Fibroblast of villous mesenchyme (primary cell): ENCODE data around the gene FTO. TPM values are rescaled to one million over a fixed set of nuclear protein-coding genes. Genes with fewer than 3 reads are reported as not detected.

Source experiments
- DNase-seq: peaks from one replicate; pipeline ENCODE4 v3.0.0-alpha.2; 2010; ENCODE audit warnings: low read depth
- H3K4me3 ChIP-seq: 2 replicates; pipeline ENCODE4 v1.5.1; 2011; ENCODE audit warnings: low read depth, mild to moderate bottlenecking, low read length
- CTCF ChIP-seq: IDR thresholded peaks from 2 replicates; pipeline ENCODE4 v1.5.1; 2012; ENCODE audit warnings: low read depth, mild to moderate bottlenecking, low read length; ENCODE audit not compliant: insufficient read depth
- total RNA-seq: library from RNA; depleted of rRNA; stranded (reverse); fragments of >200 nt; gene quantifications from 2 replicates; pipeline ENCODE4 v1.2.3, GENCODE V29; 2012

FTO gene
- total RNA-seq, 1 donor = 157 TPM

- TF ChIP-seq CTCF = no peak
- no peak overlapping the region for H3K4me3 ChIP-seq
- DNase-seq = no peak
Measured at GRCh38 chr16:54069601-54070239, 365.8 kb downstream of the FTO start.

- no peak for TF ChIP-seq CTCF
- no peak overlapping the region for H3K4me3 ChIP-seq
- DNase-seq = no peak
Measured at GRCh38 chr16:54070789-54071343, 366.9 kb downstream of the FTO start.

- TF ChIP-seq CTCF = no peak
- H3K4me3 ChIP-seq = no peak overlapping the region
- no peak for DNase-seq
Measured at GRCh38 chr16:54071514-54071913, 367.6 kb downstream of the FTO start.

- TF ChIP-seq CTCF = no peak
- H3K4me3 ChIP-seq = no peak overlapping the region
- no peak for DNase-seq
Measured at GRCh38 chr16:54072237-54072636, 368.3 kb downstream of the FTO start.

GRCh38 chr16:54073356-54073755 lies 369.4 kb downstream of the FTO start:
- TF ChIP-seq CTCF = no peak
- DNase-seq = no peak
- H3K4me3 ChIP-seq = no peak overlapping the region

- H3K4me3 ChIP-seq = no peak overlapping the region
- TF ChIP-seq CTCF = no peak
- no peak for DNase-seq
Measured at GRCh38 chr16:54075446-54075845, 371.5 kb downstream of the FTO start.
